ENCODE data around the gene SPRYD3. TPM values are rescaled to one million over a fixed set of nuclear protein-coding genes. Genes with fewer than 3 reads are reported as not detected.

SPRYD3 gene
- total RNA-seq, 1 donor from 2014 or later = 10.5 TPM

DNA sequence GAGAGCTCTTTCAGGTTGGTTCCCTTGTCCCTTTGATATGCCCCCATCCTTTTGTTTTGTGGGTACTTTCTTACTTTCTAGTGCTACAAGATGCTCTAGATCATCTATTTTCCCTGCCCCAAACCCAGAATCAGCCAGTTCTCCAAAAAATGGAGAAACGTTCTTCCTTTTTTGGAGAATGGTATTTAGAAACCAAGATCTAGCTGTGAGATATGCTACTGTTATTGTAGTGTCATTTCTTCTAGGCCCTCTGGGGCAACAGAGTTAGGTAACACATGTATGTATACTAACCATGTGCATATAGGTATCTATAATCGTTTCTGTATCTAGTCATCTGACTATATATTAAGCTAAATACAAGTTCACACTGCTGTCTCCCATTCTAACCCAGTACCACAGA is 11.4 kb upstream of the SPRYD3 start:
- H3K27ac Mint-ChIP-seq (ENCODE audit: unreplicated experiment) = no peak overlapping the region
- peaks cover 6% of the 10 kb centered on the region for H3K4me1 Mint-ChIP-seq (ENCODE audit: unreplicated experiment)
- no peak overlapping the region for H3K4me3 Mint-ChIP-seq (ENCODE audit: unreplicated experiment)
- no peaks in the 10 kb centered on the region for H3K36me3 Mint-ChIP-seq (ENCODE audit: low read depth, unreplicated experiment)
- TF ChIP-seq, protein P1, sequence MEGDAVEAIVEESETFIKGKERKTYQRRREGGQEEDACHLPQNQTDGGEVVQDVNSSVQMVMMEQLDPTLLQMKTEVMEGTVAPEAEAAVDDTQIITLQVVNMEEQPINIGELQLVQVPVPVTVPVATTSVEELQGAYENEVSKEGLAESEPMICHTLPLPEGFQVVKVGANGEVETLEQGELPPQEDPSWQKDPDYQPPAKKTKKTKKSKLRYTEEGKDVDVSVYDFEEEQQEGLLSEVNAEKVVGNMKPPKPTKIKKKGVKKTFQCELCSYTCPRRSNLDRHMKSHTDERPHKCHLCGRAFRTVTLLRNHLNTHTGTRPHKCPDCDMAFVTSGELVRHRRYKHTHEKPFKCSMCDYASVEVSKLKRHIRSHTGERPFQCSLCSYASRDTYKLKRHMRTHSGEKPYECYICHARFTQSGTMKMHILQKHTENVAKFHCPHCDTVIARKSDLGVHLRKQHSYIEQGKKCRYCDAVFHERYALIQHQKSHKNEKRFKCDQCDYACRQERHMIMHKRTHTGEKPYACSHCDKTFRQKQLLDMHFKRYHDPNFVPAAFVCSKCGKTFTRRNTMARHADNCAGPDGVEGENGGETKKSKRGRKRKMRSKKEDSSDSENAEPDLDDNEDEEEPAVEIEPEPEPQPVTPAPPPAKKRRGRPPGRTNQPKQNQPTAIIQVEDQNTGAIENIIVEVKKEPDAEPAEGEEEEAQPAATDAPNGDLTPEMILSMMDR (IDR thresholded peaks at IDR 0.05; ENCODE audit: unreplicated experiment) = no peak
- no peak for DNase-seq (ENCODE audit: low spot score)
- H3K9me3 Mint-ChIP-seq (ENCODE audit: unreplicated experiment) = no peaks in the 10 kb centered on the region
- peaks cover 15% of the 10 kb centered on the region for H3K27me3 Mint-ChIP-seq (ENCODE audit: unreplicated experiment)

DNA sequence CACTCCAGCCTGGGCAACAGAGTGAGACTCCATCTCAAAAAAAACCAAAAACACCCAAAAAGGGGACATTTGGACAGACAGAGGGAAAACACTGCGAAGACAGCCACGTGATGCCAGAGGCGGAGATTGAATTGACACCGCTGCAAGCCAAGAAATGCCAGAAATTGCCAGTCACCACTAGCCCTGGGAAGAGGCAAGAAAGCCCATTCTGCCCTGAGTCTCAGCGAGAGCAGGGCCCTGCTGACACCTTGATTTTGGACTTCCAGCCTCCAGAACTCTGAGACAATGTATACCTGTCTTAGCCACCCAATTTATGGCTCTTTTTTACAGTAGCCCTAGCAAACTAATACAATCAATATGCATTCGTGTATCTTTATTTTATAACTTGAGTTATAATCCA is 10.9 kb upstream of the SPRYD3 start:
- DNase-seq (ENCODE audit: low spot score) = no peak
- Mint-ChIP-seq H3K9me3 (ENCODE audit: unreplicated experiment) (no peaks in the 10 kb centered on the region), H3K27ac (ENCODE audit: unreplicated experiment) (no peak overlapping the region), H3K27me3 (ENCODE audit: unreplicated experiment) (peaks cover 13% of the 10 kb centered on the region), H3K4me3 (ENCODE audit: unreplicated experiment) (no peak overlapping the region), H3K4me1 (ENCODE audit: unreplicated experiment) (peaks cover 6% of the 10 kb centered on the region), H3K36me3 (ENCODE audit: low read depth, unreplicated experiment) (no peaks in the 10 kb centered on the region)
- TF ChIP-seq, protein P1 (IDR thresholded peaks at IDR 0.05; ENCODE audit: unreplicated experiment) = no peak

DNA sequence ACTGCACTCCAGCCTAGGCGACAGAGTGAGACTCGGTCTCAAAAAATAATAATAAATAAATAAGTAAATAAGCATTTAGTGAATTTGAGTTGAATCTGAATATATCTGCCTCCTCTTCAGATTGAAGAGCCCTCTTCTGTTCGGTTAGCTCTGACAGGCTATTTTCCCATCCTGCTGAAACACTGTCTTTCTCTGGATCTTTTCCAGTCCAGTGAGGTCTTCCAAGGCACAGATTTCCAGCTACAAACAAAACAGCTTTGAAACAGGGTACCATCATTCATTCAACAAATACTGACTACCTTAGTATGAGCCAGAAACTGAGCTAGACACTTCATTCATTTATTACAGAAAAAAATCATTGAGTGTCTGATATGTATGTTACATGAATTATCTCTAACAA is 7.2 kb upstream of the SPRYD3 start:
- Mint-ChIP-seq H3K4me3 (ENCODE audit: unreplicated experiment) (no peak overlapping the region), H3K9me3 (ENCODE audit: unreplicated experiment) (no peaks in the 10 kb centered on the region), H3K36me3 (ENCODE audit: low read depth, unreplicated experiment) (no peaks in the 10 kb centered on the region), H3K27me3 (ENCODE audit: unreplicated experiment) (peaks cover 6% of the 10 kb centered on the region), H3K4me1 (ENCODE audit: unreplicated experiment) (no peaks in the 10 kb centered on the region), H3K27ac (ENCODE audit: unreplicated experiment) (no peak overlapping the region)
- TF ChIP-seq, protein P1 (IDR thresholded peaks at IDR 0.05; ENCODE audit: unreplicated experiment) = no peak
- no peak for DNase-seq (ENCODE audit: low spot score)

DNA sequence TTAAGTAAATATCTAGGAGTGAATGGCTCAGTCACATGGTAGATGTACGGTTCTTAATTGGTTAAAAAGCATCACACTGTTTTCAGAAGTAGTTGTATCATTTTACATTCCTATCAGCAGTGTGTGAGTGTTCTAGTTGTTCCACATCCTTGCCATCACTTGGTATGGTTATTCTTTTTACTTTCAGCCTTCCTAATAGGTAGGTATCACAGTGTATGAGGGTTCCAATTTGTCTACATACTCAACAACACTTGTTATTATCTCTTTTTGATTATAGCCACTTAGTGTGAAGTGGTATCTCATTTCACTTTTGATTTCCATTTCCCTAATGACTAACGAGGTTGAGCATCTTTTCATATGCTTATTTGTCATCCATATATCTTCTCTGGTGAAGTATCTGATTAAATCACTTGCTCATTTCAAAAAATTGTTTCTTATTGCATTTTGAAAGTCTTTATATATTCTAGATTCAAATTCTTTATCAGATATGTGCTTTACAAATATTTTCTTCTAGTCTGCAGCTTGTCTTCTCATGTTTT is 3.5 kb upstream of the SPRYD3 start:
- TF ChIP-seq, protein P1 (IDR thresholded peaks at IDR 0.05; ENCODE audit: unreplicated experiment) = no peak
- Mint-ChIP-seq H3K4me1 (ENCODE audit: unreplicated experiment) (peaks cover 8% of the 10 kb centered on the region), H3K4me3 (ENCODE audit: unreplicated experiment) (no peak overlapping the region), H3K27ac (ENCODE audit: unreplicated experiment) (no peak overlapping the region), H3K9me3 (ENCODE audit: unreplicated experiment) (no peaks in the 10 kb centered on the region), H3K36me3 (ENCODE audit: low read depth, unreplicated experiment) (no peaks in the 10 kb centered on the region), H3K27me3 (ENCODE audit: unreplicated experiment) (no peaks in the 10 kb centered on the region)
- DNase-seq (ENCODE audit: low spot score) = no peak

DNA sequence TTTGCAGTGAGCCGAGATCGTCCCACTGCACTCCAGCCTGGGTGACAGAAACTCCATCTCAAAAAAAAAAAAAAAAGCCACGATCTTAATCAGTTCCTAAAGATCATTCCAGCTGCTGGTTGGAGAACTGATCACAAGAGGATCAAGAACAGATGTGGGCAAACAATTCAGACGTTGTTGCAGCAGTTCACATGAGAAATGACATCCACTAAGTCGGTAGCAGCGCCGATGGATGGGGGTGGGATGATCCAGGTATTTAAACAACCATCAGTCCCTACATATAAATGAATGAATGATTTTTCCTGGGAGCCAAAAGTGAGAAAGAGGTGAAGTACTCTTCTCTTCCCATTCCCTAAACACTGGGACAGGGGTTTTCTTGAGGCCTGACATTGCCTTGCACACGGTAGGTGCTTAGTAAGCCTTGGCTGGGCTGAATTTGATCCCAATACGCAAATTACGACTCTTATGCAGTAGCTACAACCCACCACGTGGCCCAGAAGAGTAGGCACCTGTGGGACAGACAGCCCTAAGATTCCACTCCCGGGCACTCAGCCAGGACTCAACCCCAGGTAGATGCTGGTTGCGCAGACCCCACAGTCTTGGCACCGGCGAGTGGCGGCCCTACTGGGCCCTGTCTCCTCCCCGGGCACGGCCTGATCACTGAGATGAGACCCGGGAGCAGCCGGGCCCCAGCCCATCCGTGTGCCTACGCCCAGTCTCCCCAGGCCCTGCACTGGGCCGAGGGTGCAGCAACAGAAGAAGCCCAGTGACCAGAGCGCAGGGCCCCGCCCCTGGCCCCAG is 565 bp downstream of the SPRYD3 start:
- TF ChIP-seq, protein P1 (IDR thresholded peaks at IDR 0.05; ENCODE audit: unreplicated experiment) = no peak
- Mint-ChIP-seq H3K4me3 (ENCODE audit: unreplicated experiment) (peak overlapping the region; percentile 88), H3K9me3 (ENCODE audit: unreplicated experiment) (no peaks in the 10 kb centered on the region), H3K4me1 (ENCODE audit: unreplicated experiment) (peaks cover 8% of the 10 kb centered on the region), H3K36me3 (ENCODE audit: low read depth, unreplicated experiment) (peaks cover 20% of the 10 kb centered on the region), H3K27me3 (ENCODE audit: unreplicated experiment) (peaks cover 2% of the 10 kb centered on the region), H3K27ac (ENCODE audit: unreplicated experiment) (no peak overlapping the region)
- DNase-seq (ENCODE audit: low spot score) = no peak
